Sigmoid colon (tissue), 4 donors: ENCODE results near the gene CYP1A1.

Source experiments
- EP300 ChIP-seq, 4 donors: sonication (generic); formaldehyde crosslinking; IDR thresholded peaks; one replicate each; pipeline ENCODE4 v1.6.1; 2017; ENCODE audit warnings: antibody characterized with exemption in 4 of 4
- POLR2A ChIP-seq, 2 donors: fragments of 450-650 bp; IDR thresholded peaks; one replicate each; pipeline ENCODE4 v1.6.1; 2016; ENCODE audit warnings: antibody characterized with exemption in 2 of 2, mild to moderate bottlenecking in 2 of 2, moderate library complexity in 2 of 2
- POLR2AphosphoS5 ChIP-seq, 4 donors: sonication (generic); formaldehyde crosslinking; IDR thresholded peaks; one replicate each; pipeline ENCODE4 v1.6.1; 2017; ENCODE audit warnings: antibody characterized with exemption in 4 of 4
- TF ChIP-seq, protein P1 (sequence below), 4 experiments: fragments of 450-650 bp in 3 of 4; fragments of 200-600 bp in 1 of 4; IDR thresholded peaks; one replicate each; pipeline ENCODE4 v1.5.1; 2016 to 2019; ENCODE audit warnings: antibody characterized with exemption in 4 of 4, mild to moderate bottlenecking in 3 of 4, moderate library complexity in 2 of 4

DNA sequence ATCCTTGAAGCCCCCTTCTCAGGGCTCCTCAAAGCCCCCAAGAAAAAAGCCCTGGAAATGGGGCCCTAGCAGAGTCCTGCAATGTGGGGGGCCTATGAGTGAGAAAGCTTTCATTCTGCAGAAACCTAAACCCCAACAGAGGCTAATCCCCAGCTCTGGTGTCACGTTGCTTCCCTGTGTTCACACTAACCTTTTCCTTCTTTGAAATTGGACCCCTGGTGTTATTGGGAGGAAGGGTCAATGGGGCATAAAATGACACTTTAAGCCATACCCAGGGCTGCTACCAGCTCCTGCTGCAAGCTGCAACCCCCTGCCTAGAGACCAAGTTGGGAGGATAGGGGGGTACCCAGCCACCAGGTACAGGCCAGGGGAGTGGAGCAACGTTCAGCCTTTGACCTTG, 25.4 kb upstream of the CYP1A1 start:
- TF ChIP-seq POLR2AphosphoS5 (IDR thresholded peaks at IDR 0.05) (no peak), POLR2A (IDR thresholded peaks at IDR 0.05) (no peak), EP300 (IDR thresholded peaks at IDR 0.05) (no peak)
- TF ChIP-seq, protein P1, sequence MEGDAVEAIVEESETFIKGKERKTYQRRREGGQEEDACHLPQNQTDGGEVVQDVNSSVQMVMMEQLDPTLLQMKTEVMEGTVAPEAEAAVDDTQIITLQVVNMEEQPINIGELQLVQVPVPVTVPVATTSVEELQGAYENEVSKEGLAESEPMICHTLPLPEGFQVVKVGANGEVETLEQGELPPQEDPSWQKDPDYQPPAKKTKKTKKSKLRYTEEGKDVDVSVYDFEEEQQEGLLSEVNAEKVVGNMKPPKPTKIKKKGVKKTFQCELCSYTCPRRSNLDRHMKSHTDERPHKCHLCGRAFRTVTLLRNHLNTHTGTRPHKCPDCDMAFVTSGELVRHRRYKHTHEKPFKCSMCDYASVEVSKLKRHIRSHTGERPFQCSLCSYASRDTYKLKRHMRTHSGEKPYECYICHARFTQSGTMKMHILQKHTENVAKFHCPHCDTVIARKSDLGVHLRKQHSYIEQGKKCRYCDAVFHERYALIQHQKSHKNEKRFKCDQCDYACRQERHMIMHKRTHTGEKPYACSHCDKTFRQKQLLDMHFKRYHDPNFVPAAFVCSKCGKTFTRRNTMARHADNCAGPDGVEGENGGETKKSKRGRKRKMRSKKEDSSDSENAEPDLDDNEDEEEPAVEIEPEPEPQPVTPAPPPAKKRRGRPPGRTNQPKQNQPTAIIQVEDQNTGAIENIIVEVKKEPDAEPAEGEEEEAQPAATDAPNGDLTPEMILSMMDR (IDR thresholded peaks at IDR 0.05): no peak
